ENCODE data around the gene CENPA. TPM values are rescaled to one million over a fixed set of nuclear protein-coding genes. Genes with fewer than 3 reads are reported as not detected.

The CENPA gene
- total RNA-seq, 1 experiment from 2014 or later, result 55.0 TPM

DNA sequence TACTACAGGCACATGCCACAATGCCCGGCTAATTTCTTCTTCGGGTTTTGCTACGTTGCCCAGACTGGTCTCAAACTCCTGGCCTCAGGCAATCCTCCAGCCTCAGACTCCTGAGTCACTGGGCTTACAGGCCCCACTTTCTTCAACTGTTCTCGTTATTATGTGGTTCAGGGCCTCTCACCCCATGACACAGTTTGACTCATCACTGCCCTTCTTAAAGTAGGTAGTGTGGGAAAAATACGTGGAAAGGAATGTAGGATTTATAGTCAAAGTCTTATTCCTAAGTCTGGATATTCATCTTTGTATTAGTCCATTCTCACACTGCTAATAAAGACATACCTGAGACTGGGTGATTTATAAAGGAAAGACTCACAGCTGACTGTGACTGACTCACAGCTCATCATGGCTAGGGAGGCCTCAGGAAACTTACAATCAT, 19.4 kb downstream of the CENPA start:
- DNase-seq (ENCODE audit: low read depth, low spot score), result no peak
- Histone ChIP-seq H3K27ac (ENCODE audit: low read length) (no peak overlapping the region), H3K27me3 (ENCODE audit: control insufficient read depth, insufficient read depth, low read length) (no peaks in the 10 kb centered on the region), H3K36me3 (ENCODE audit: control insufficient read depth, insufficient read depth, low read length) (no peaks in the 10 kb centered on the region), H3K4me1 (ENCODE audit: control insufficient read depth, insufficient read depth, low read length) (no peaks in the 10 kb centered on the region), H3K4me3 (ENCODE audit: low read depth in 2 of 2, low read length in 2 of 2) (no peak overlapping the region), H3K9me3 (ENCODE audit: control insufficient read depth, insufficient read depth, low read depth, low read length) (no peaks in the 10 kb centered on the region)
- intact Hi-C loops (cut with micrococcal nuclease; ENCODE audit: unreplicated experiment) (no loop called here), in situ Hi-C loops (cut with HindIII; ENCODE audit: low pct_unique_long_range_greater_than_20kb, low sequenced_read_pairs) (no loop called here)
- ATAC-seq, result peak; percentile 69
- ChIA-PET CTCF (no interaction called here), POLR2A (no interaction called here)
- BruUV-seq (replicated peaks), result no TSS peak
- TF ChIP-seq, protein P1, sequence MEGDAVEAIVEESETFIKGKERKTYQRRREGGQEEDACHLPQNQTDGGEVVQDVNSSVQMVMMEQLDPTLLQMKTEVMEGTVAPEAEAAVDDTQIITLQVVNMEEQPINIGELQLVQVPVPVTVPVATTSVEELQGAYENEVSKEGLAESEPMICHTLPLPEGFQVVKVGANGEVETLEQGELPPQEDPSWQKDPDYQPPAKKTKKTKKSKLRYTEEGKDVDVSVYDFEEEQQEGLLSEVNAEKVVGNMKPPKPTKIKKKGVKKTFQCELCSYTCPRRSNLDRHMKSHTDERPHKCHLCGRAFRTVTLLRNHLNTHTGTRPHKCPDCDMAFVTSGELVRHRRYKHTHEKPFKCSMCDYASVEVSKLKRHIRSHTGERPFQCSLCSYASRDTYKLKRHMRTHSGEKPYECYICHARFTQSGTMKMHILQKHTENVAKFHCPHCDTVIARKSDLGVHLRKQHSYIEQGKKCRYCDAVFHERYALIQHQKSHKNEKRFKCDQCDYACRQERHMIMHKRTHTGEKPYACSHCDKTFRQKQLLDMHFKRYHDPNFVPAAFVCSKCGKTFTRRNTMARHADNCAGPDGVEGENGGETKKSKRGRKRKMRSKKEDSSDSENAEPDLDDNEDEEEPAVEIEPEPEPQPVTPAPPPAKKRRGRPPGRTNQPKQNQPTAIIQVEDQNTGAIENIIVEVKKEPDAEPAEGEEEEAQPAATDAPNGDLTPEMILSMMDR (IDR thresholded peaks at IDR 0.05), result no peak
- TF ChIP-seq TCF7L2 (IDR thresholded peaks at IDR 0.05; ENCODE audit: low read depth, low read length), result no peak
- TF ChIP-seq, protein P2, sequence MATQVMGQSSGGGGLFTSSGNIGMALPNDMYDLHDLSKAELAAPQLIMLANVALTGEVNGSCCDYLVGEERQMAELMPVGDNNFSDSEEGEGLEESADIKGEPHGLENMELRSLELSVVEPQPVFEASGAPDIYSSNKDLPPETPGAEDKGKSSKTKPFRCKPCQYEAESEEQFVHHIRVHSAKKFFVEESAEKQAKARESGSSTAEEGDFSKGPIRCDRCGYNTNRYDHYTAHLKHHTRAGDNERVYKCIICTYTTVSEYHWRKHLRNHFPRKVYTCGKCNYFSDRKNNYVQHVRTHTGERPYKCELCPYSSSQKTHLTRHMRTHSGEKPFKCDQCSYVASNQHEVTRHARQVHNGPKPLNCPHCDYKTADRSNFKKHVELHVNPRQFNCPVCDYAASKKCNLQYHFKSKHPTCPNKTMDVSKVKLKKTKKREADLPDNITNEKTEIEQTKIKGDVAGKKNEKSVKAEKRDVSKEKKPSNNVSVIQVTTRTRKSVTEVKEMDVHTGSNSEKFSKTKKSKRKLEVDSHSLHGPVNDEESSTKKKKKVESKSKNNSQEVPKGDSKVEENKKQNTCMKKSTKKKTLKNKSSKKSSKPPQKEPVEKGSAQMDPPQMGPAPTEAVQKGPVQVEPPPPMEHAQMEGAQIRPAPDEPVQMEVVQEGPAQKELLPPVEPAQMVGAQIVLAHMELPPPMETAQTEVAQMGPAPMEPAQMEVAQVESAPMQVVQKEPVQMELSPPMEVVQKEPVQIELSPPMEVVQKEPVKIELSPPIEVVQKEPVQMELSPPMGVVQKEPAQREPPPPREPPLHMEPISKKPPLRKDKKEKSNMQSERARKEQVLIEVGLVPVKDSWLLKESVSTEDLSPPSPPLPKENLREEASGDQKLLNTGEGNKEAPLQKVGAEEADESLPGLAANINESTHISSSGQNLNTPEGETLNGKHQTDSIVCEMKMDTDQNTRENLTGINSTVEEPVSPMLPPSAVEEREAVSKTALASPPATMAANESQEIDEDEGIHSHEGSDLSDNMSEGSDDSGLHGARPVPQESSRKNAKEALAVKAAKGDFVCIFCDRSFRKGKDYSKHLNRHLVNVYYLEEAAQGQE (IDR thresholded peaks at IDR 0.05; ENCODE audit: insufficient read depth in 1 of 2, low read depth in 2 of 2, low read length in 1 of 2), result no peak
- no peak for TF ChIP-seq SIN3A (IDR thresholded peaks at IDR 0.05; ENCODE audit: borderline replicate concordance, insufficient read depth, low read depth, low read length)
- TF ChIP-seq POLR2AphosphoS5 (IDR thresholded peaks at IDR 0.05; ENCODE audit: low read depth, low read length), result no peak

GRCh38 chr2:26807788-26808460, 22.1 kb downstream of the CENPA start:
- no peaks in the 10 kb centered on the region for H3K9me3 ChIP-seq (ENCODE audit: control insufficient read depth, insufficient read depth, low read depth, low read length)
- ChIA-PET CTCF (no interaction called here), POLR2A (no interaction called here)
- intact Hi-C loops (cut with micrococcal nuclease; ENCODE audit: unreplicated experiment) (no loop called here), in situ Hi-C loops (cut with HindIII; ENCODE audit: low pct_unique_long_range_greater_than_20kb, low sequenced_read_pairs) (no loop called here)
- H3K27me3 ChIP-seq (ENCODE audit: control insufficient read depth, insufficient read depth, low read length), result no peaks in the 10 kb centered on the region
- ATAC-seq, result 0 out of 2 replicates have a peak, but pooled peaks have one; percentile 40
- TF ChIP-seq, protein P2 (IDR thresholded peaks at IDR 0.05; ENCODE audit: insufficient read depth in 1 of 2, low read depth in 2 of 2, low read length in 1 of 2), result no peak
- TF ChIP-seq, protein P1 (IDR thresholded peaks at IDR 0.05), result no peak
- 0 out of 2 replicates have a peak, but pooled peaks have one; percentile 24 for TF ChIP-seq TCF7L2 (IDR thresholded peaks at IDR 0.05; ENCODE audit: low read depth, low read length)
- DNase-seq (ENCODE audit: low read depth, low spot score), result no peak
- no peak overlapping the region for H3K27ac ChIP-seq (ENCODE audit: low read length)
- no peak overlapping the region for H3K4me3 ChIP-seq (ENCODE audit: low read depth in 2 of 2, low read length in 2 of 2)
- no peaks in the 10 kb centered on the region for H3K4me1 ChIP-seq (ENCODE audit: control insufficient read depth, insufficient read depth, low read length)
- BruUV-seq (replicated peaks), result no TSS peak
- H3K36me3 ChIP-seq (ENCODE audit: control insufficient read depth, insufficient read depth, low read length), result no peaks in the 10 kb centered on the region
